Activated CD8-positive, alpha-beta memory T cell treated with anti-CD3 and anti-CD28 coated beads, Interleukin-2, amount 10 ng/mL, durations not matched to agents 7 days and 5 days (primary cell): Measurements from ENCODE around the gene PFKFB4. TPM values are rescaled to one million over a fixed set of nuclear protein-coding genes. Genes with fewer than 3 reads are reported as not detected.
"Not testable (repeated sequence)": the region's sequence is repeated elsewhere in the genome, so short reads cannot be mapped to it uniquely, and the experiment has no call there.

Source experiments
- ATAC-seq: fragments of 150-1000 bp; cut with Tn5 transposase; one replicate; pipeline ENCODE4 v1.10.0; 2021; ENCODE audit warnings: moderate library complexity
- CTCF ChIA-PET: fragments of 350-600 bp; sonication (Branson Sonifier 250); formaldehyde crosslinking; loops from one replicate; lab custom pipeline; 2021; ENCODE audit warnings: antibody characterized with exemption; lab: Charles Lee
- DNase-seq: peaks from one replicate; pipeline ENCODE4 v3.0.0-alpha.2; 2020
- H3K27ac Mint-ChIP-seq: one replicate; pipeline ENCODE4 v1.8.0; 2021; ENCODE audit warnings: mild to moderate bottlenecking, mixed read lengths
- H3K27me3 Mint-ChIP-seq: one replicate; pipeline ENCODE4 v1.8.0; 2021; ENCODE audit warnings: mixed read lengths
- H3K36me3 Mint-ChIP-seq: one replicate; pipeline ENCODE4 v1.8.0; 2021; ENCODE audit warnings: mild to moderate bottlenecking, mixed read lengths
- H3K4me1 Mint-ChIP-seq: one replicate; pipeline ENCODE4 v1.8.0; 2021; ENCODE audit warnings: mixed read lengths
- H3K4me3 Mint-ChIP-seq: one replicate; pipeline ENCODE4 v1.8.0; 2021; ENCODE audit warnings: mild to moderate bottlenecking, moderate library complexity, mixed read lengths
- H3K9me3 Mint-ChIP-seq: one replicate; pipeline ENCODE4 v1.8.0; 2022; ENCODE audit warnings: low read depth, mixed read lengths
- total RNA-seq, 2 experiments: library from RNA; stranded (reverse); gene quantifications; one replicate each; pipeline ENCODE4 v1.2.3, GENCODE V29; 2021

PFKFB4 gene
- total RNA-seq, 2 experiments from 2014 or later: 12.2 to 26.9 TPM

- Mint-ChIP-seq H3K27me3 (no peaks in the 10 kb centered on the region), H3K4me3 (peak overlapping the region; percentile 84), H3K27ac (peak overlapping the region; percentile 95), H3K36me3 (peaks cover 22% of the 10 kb centered on the region), H3K4me1 (peaks cover 49% of the 10 kb centered on the region), H3K9me3 (no peaks in the 10 kb centered on the region)
- ATAC-seq (peak; percentile 73), DNase-seq (peak; percentile 86)
- CTCF ChIA-PET: interaction anchor here (1.0 to 2.8 kb wide), 6 partner anchors 12 to 78 kb away, joined by 3 to 15 read pairs (median 4); no protein-coding TSS in a partner anchor
These were observed 77.7 kb downstream of the PFKFB4 start for GRCh38 chr3:48478626-48479555.

GRCh38 chr3:48477959-48478520 is 78.6 kb downstream of the PFKFB4 start:
- no peaks in the 10 kb centered on the region for H3K27me3 Mint-ChIP-seq

GRCh38 chr3:48476426-48477053 is 80.1 kb downstream of the PFKFB4 start:
- peaks cover 58% of the 10 kb centered on the region for H3K4me1 Mint-ChIP-seq
- no peaks in the 10 kb centered on the region for H3K27me3 Mint-ChIP-seq
- H3K36me3 Mint-ChIP-seq: peaks cover 25% of the 10 kb centered on the region
- CTCF ChIA-PET: interaction anchor here (1.0 to 7.6 kb wide), 8 partner anchors 9 to 176 kb away, joined by 3 to 46 read pairs (median 3); partner anchors contain the start of genes CCDC51 and TMA7
- no peaks in the 10 kb centered on the region for H3K9me3 Mint-ChIP-seq
- ATAC-seq (no peak), DNase-seq (no peak)
- H3K4me3 Mint-ChIP-seq: no peak overlapping the region
- H3K27ac Mint-ChIP-seq: peak overlapping the region; percentile 95

More at GRCh38 chr3:48477959-48478520, 78.6 kb downstream of the PFKFB4 start:
- CTCF ChIA-PET: interaction anchor here (1.3 to 2.8 kb wide), 4 partner anchors 11 to 78 kb away, joined by 3 to 15 read pairs (median 4); no protein-coding TSS in a partner anchor
- ATAC-seq (no peak), DNase-seq (no peak)
- Mint-ChIP-seq H3K27ac (peak overlapping the region; percentile 95), H3K9me3 (no peaks in the 10 kb centered on the region), H3K4me1 (peaks cover 56% of the 10 kb centered on the region), H3K4me3 (peak overlapping the region; percentile 84), H3K36me3 (peaks cover 22% of the 10 kb centered on the region)

GRCh38 chr3:48475188-48475587 is 81.4 kb downstream of the PFKFB4 start:
- peaks cover 24% of the 10 kb centered on the region for H3K36me3 Mint-ChIP-seq
- DNase-seq (no peak), ATAC-seq (no peak)
- H3K4me3 Mint-ChIP-seq: no peak overlapping the region
- no peaks in the 10 kb centered on the region for H3K27me3 Mint-ChIP-seq
- peaks cover 65% of the 10 kb centered on the region for H3K4me1 Mint-ChIP-seq
- H3K27ac Mint-ChIP-seq: peak overlapping the region; percentile 62
- CTCF ChIA-PET: interaction anchor here (3.9 to 9.7 kb wide), 3 partner anchors 32 to 83 kb away, joined by 27 to 101 read pairs (median 46); partner anchors contain the start of genes PFKFB4 and SHISA5
- H3K9me3 Mint-ChIP-seq: no peaks in the 10 kb centered on the region

- DNase-seq: no peak
- peaks cover 27% of the 10 kb centered on the region for H3K36me3 Mint-ChIP-seq
These were observed 82.0 kb downstream of the PFKFB4 start for GRCh38 chr3:48474619-48475018.

GRCh38 chr3:48474031-48474430 is 82.6 kb downstream of the PFKFB4 start:
- not testable (repeated sequence) for H3K27me3 Mint-ChIP-seq, ATAC-seq, DNase-seq, H3K9me3 Mint-ChIP-seq, H3K4me3 Mint-ChIP-seq
- H3K4me1 Mint-ChIP-seq: peaks cover 70% of the 10 kb centered on the region
- peak overlapping the region; percentile 95 for H3K27ac Mint-ChIP-seq
- peaks cover 30% of the 10 kb centered on the region for H3K36me3 Mint-ChIP-seq
- CTCF ChIA-PET: interaction anchor here (1.0 to 9.7 kb wide), 8 partner anchors 27 to 183 kb away, joined by 4 to 101 read pairs (median 10); partner anchors contain the start of genes CCDC51, PFKFB4, SHISA5 and TMA7

More at GRCh38 chr3:48474619-48475018, 82.0 kb downstream of the PFKFB4 start:
- Mint-ChIP-seq H3K9me3 (no peaks in the 10 kb centered on the region), H3K4me1 (peaks cover 69% of the 10 kb centered on the region), H3K27ac (peak overlapping the region; percentile 62), H3K27me3 (no peaks in the 10 kb centered on the region), H3K4me3 (no peak overlapping the region)
- no peak for ATAC-seq
- CTCF ChIA-PET: interaction anchor here (3.9 to 9.7 kb wide), 3 partner anchors 32 to 83 kb away, joined by 27 to 101 read pairs (median 46); partner anchors contain the start of genes PFKFB4 and SHISA5

- no peak for DNase-seq
- peaks cover 71% of the 10 kb centered on the region for H3K4me1 Mint-ChIP-seq
- no peaks in the 10 kb centered on the region for H3K9me3 Mint-ChIP-seq
- CTCF ChIA-PET: interaction anchor here (1.0 to 9.7 kb wide), 11 partner anchors 13 to 183 kb away, joined by 4 to 101 read pairs (median 10); partner anchors contain the start of genes CCDC51, PFKFB4, SHISA5 and TMA7
- no peak for ATAC-seq
- H3K27me3 Mint-ChIP-seq: no peaks in the 10 kb centered on the region
- H3K27ac Mint-ChIP-seq: peak overlapping the region; percentile 95
- peak overlapping the region; percentile 85 for H3K4me3 Mint-ChIP-seq
- H3K36me3 Mint-ChIP-seq: peaks cover 32% of the 10 kb centered on the region
These were observed 83.0 kb downstream of the PFKFB4 start for GRCh38 chr3:48473617-48473952.

GRCh38 chr3:48472923-48473616 is 83.5 kb downstream of the PFKFB4 start:
- peaks cover 73% of the 10 kb centered on the region for H3K4me1 Mint-ChIP-seq
- peak overlapping the region; percentile 95 for H3K27ac Mint-ChIP-seq
- peak; percentile 99 for DNase-seq
- H3K4me3 Mint-ChIP-seq: peak overlapping the region; percentile 85
- CTCF ChIA-PET: interaction anchor here (0.9 to 9.7 kb wide), 17 partner anchors 12 to 184 kb away, joined by 3 to 101 read pairs (median 5); partner anchors contain the start of genes ATRIP, CCDC51, PFKFB4 and SHISA5
- ATAC-seq: peak; percentile 88
- no peaks in the 10 kb centered on the region for H3K27me3 Mint-ChIP-seq
- H3K9me3 Mint-ChIP-seq: no peaks in the 10 kb centered on the region
- peaks cover 33% of the 10 kb centered on the region for H3K36me3 Mint-ChIP-seq

GRCh38 chr3:48472673-48472922 is 84.0 kb downstream of the PFKFB4 start:
- CTCF ChIA-PET: interaction anchor here (0.9 to 9.7 kb wide), 16 partner anchors 12 to 184 kb away, joined by 3 to 101 read pairs (median 5); partner anchors contain the start of genes ATRIP, PFKFB4, SHISA5 and SLC26A6
- Mint-ChIP-seq H3K27me3 (no peaks in the 10 kb centered on the region), H3K9me3 (no peaks in the 10 kb centered on the region), H3K36me3 (peaks cover 35% of the 10 kb centered on the region), H3K27ac (peak overlapping the region; percentile 95), H3K4me3 (peak overlapping the region; percentile 85), H3K4me1 (peaks cover 73% of the 10 kb centered on the region)
- ATAC-seq (peak; percentile 35), DNase-seq (no peak)

GRCh38 chr3:48470286-48470685 is 86.3 kb downstream of the PFKFB4 start:
- CTCF ChIA-PET: interaction anchor here (1.0 to 9.7 kb wide), 5 partner anchors 31 to 88 kb away, joined by 3 to 101 read pairs (median 3); partner anchors contain the start of genes CCDC51 and SHISA5
- H3K27ac Mint-ChIP-seq: peak overlapping the region; percentile 85
- peaks cover 51% of the 10 kb centered on the region for H3K36me3 Mint-ChIP-seq
- no peaks in the 10 kb centered on the region for H3K27me3 Mint-ChIP-seq
- no peaks in the 10 kb centered on the region for H3K9me3 Mint-ChIP-seq
- H3K4me3 Mint-ChIP-seq: peak overlapping the region; percentile 55
- DNase-seq (no peak), ATAC-seq (no peak)
- H3K4me1 Mint-ChIP-seq: peaks cover 64% of the 10 kb centered on the region

GRCh38 chr3:48469046-48469915 is 87.3 kb downstream of the PFKFB4 start:
- Mint-ChIP-seq H3K4me3 (peak overlapping the region; percentile 31), H3K4me1 (peaks cover 59% of the 10 kb centered on the region), H3K9me3 (no peaks in the 10 kb centered on the region), H3K36me3 (peaks cover 47% of the 10 kb centered on the region), H3K27me3 (no peaks in the 10 kb centered on the region), H3K27ac (peak overlapping the region; percentile 85)
- CTCF ChIA-PET: interaction anchor here (1.6 to 9.7 kb wide), 3 partner anchors 31 to 38 kb away, joined by 4 to 101 read pairs (median 46); partner anchors contain the start of gene SHISA5
- ATAC-seq (no peak), DNase-seq (no peak)
